SK-N-SH (cell line): ENCODE measurements around the gene ZNF516. TPM values are rescaled to one million over a fixed set of nuclear protein-coding genes. Genes with fewer than 3 reads are reported as not detected.

Experiments
- CTCF ChIA-PET: fragments of 300-600, 350-600 bp; formaldehyde crosslinking; extraction: SDS; loops from one replicate; lab custom pipeline; 2021; lab: Yijun Ruan, JAX
- POLR2A ChIA-PET: fragments of 350-600 bp; sonication (Branson Sonifier 250); formaldehyde crosslinking; extraction: SDS; loops from one replicate; lab custom pipeline; 2020; ENCODE audit warnings: antibody characterized with exemption, inconsistent platforms; lab: Yijun Ruan, JAX
- DNase-seq: peaks from one replicate; pipeline ENCODE4 v3.0.0; 2012
- H2AFZ ChIP-seq: fragments of 200-600 bp; sonication (generic); 2 replicates; pipeline ENCODE4 v1.8.1; 2016; ENCODE audit warnings: antibody characterized with exemption, mild to moderate bottlenecking, low read depth
- H3F3A ChIP-seq: fragments of 200-600 bp; sonication (generic); replicated peaks from 2 replicates; pipeline ENCODE3; 2016; ENCODE audit warnings: antibody characterized with exemption, mild to moderate bottlenecking; ENCODE audit not compliant: insufficient read depth
- H3K27ac ChIP-seq, 2 experiments: fragments of 200-500 bp in 1 of 2; fragments of 200-600 bp in 1 of 2; sonication (Bioruptor generic) in 1 of 2; sonication (generic), shearing (Covaris generic) in 1 of 2; 2 replicates each; pipeline versions ENCODE4 v1.5.1 to v1.6.1; 2014 to 2016; ENCODE audit warnings: low read depth in 2 of 2, inconsistent platforms in 1 of 2, low read length in 1 of 2, mild to moderate bottlenecking in 1 of 2, mixed read lengths in 1 of 2
- H3K27me3 ChIP-seq: fragments of 200-600 bp; sonication (generic), shearing (Covaris generic); 2 replicates; pipeline ENCODE4 v1.6.1; 2016; ENCODE audit warnings: mixed run types; ENCODE audit not compliant: insufficient read depth
- H3K36me3 ChIP-seq, 2 experiments: fragments of 200-500 bp in 1 of 2; fragments of 200-600 bp in 1 of 2; sonication (Bioruptor generic) in 1 of 2; sonication (generic) in 1 of 2; replicated peaks in 1 of 2; 2 replicates each; pipeline versions ENCODE3 to v1.5.1; 2014 to 2016; ENCODE audit warnings: low read length in 1 of 2, mild to moderate bottlenecking in 1 of 2; ENCODE audit not compliant: insufficient read depth in 2 of 2, control insufficient read depth in 1 of 2
- H3K4me1 ChIP-seq, 2 experiments: fragments of 200-500 bp in 1 of 2; fragments of 200-600 bp in 1 of 2; sonication (Bioruptor generic) in 1 of 2; sonication (generic), shearing (Covaris generic) in 1 of 2; 2 replicates each; pipeline versions ENCODE4 v1.5.1 to v1.6.1; 2014 to 2016; ENCODE audit warnings: low read depth in 1 of 2, low read length in 1 of 2, mixed run types in 1 of 2; ENCODE audit not compliant: insufficient read depth in 2 of 2, control insufficient read depth in 1 of 2
- H3K4me2 ChIP-seq: fragments of 200-600 bp; sonication (generic), shearing (Covaris generic); 2 replicates; pipeline ENCODE4 v1.6.1; 2017; ENCODE audit warnings: mixed run types
- H3K4me3 ChIP-seq, 2 experiments: fragments of 200-500 bp in 1 of 2; fragments of 200-600 bp in 1 of 2; sonication (Bioruptor generic) in 1 of 2; sonication (generic), shearing (Covaris generic) in 1 of 2; 2 replicates each; pipeline versions ENCODE4 v1.5.1 to v1.8.1; 2014 to 2016; ENCODE audit warnings: low read depth in 2 of 2, inconsistent platforms in 1 of 2, low read length in 1 of 2, mild to moderate bottlenecking in 1 of 2, mixed read lengths in 1 of 2, moderate library complexity in 1 of 2
- H3K79me2 ChIP-seq: fragments of 200-600 bp; sonication (generic); 2 replicates; pipeline ENCODE4 v1.8.1; 2017; ENCODE audit warnings: mild to moderate bottlenecking; ENCODE audit not compliant: insufficient read depth
- H3K9ac ChIP-seq: fragments of 200-600 bp; sonication (generic); 2 replicates; pipeline ENCODE4 v1.6.1; 2017; ENCODE audit warnings: mixed run types
- H3K9me2 ChIP-seq: fragments of 200-600 bp; sonication (generic); 2 replicates; pipeline ENCODE4 v1.6.1; 2017; ENCODE audit warnings: mixed run types
- H3K9me3 ChIP-seq: fragments of 200-600 bp; sonication (generic); 2 replicates; pipeline ENCODE4 v1.6.1; 2017; ENCODE audit warnings: mixed run types, mild to moderate bottlenecking, moderate library complexity
- H4K20me1 ChIP-seq: fragments of 200-600 bp; sonication (generic); 2 replicates; pipeline ENCODE4 v1.6.1; 2017; ENCODE audit warnings: mild to moderate bottlenecking, mixed run types; ENCODE audit not compliant: insufficient read depth
- CHD2 ChIP-seq: fragments of 150-350 bp; IDR thresholded peaks from 2 replicates; pipeline ENCODE4 v1.6.1; 2018; ENCODE audit warnings: low read length; ENCODE audit not compliant: partially characterized antibody
- ELF1 ChIP-seq: IDR thresholded peaks from 2 replicates; pipeline ENCODE4 v1.4.0; 2012
- EP300 ChIP-seq, 2 experiments: IDR thresholded peaks; 2 replicates each; pipeline versions ENCODE4 v1.4.0 to v1.6.1; 2012; ENCODE audit warnings: borderline replicate concordance in 1 of 2, low read depth in 1 of 2, low read length in 1 of 2
- FOXJ3 ChIP-seq: sonication (generic); formaldehyde crosslinking; IDR thresholded peaks from 2 replicates; pipeline ENCODE4 v1.5.1; 2020; ENCODE audit warnings: mild to moderate bottlenecking, missing genetic modification reagents
- FOXM1 ChIP-seq: IDR thresholded peaks from 2 replicates; pipeline ENCODE4 v1.4.0; 2012; ENCODE audit warnings: low read depth, mild to moderate bottlenecking
- GABPA ChIP-seq: IDR thresholded peaks from 2 replicates; pipeline ENCODE4 v1.4.0; 2012; ENCODE audit warnings: low read depth, mild to moderate bottlenecking
- JUND ChIP-seq: IDR thresholded peaks from 2 replicates; pipeline ENCODE4 v1.4.0; 2012
- RCOR1 ChIP-seq: fragments of 150-350 bp; IDR thresholded peaks from 2 replicates; pipeline ENCODE4 v1.6.1; 2017; ENCODE audit warnings: antibody characterized with exemption, low read length
- RFX5 ChIP-seq: IDR thresholded peaks from 2 replicates; pipeline ENCODE4 v1.6.1; 2012; ENCODE audit warnings: mild to moderate bottlenecking, improper control_type of control experiment, low read length
- RXRA ChIP-seq: IDR thresholded peaks from 2 replicates; pipeline ENCODE4 v1.4.0; 2012; ENCODE audit warnings: low read depth, mild to moderate bottlenecking, borderline replicate concordance
- SMC3 ChIP-seq: IDR thresholded peaks from 2 replicates; pipeline ENCODE4 v1.6.1; 2012; ENCODE audit warnings: low read depth, low read length, improper control_type of control experiment
- TCF12 ChIP-seq: IDR thresholded peaks from 2 replicates; pipeline ENCODE4 v1.4.0; 2012
- TEAD4 ChIP-seq: IDR thresholded peaks from 2 replicates; pipeline ENCODE4 v1.4.0; 2012; ENCODE audit warnings: mild to moderate bottlenecking, borderline replicate concordance; ENCODE audit not compliant: insufficient read depth
- YY1 ChIP-seq: IDR thresholded peaks from 2 replicates; pipeline ENCODE4 v1.4.0; 2012; ENCODE audit warnings: low read depth, mild to moderate bottlenecking
- WGBS: methylation state at CpG from one replicate; pipeline ENCODE4 v1.1.6; 2017; ENCODE audit warnings: low lambda C conversion rate; 5-methylcytosine and 5-hydroxymethylcytosine counted together
- polyA plus RNA-seq, 3 experiments: library from polyadenylated mRNA; depleted of rRNA; stranded (reverse); fragments of >200 nt; gene quantifications; 2 replicates each; pipeline ENCODE4 v1.2.3, GENCODE V29; 2012
- TF ChIP-seq, protein P1 (sequence below): IDR thresholded peaks from 2 replicates; pipeline ENCODE4 v1.4.0; 2012; ENCODE audit warnings: low read depth, borderline replicate concordance
- TF ChIP-seq, protein P2 (sequence below): IDR thresholded peaks from 2 replicates; pipeline ENCODE4 v1.4.0; 2012; ENCODE audit warnings: low read depth, borderline replicate concordance
- TF ChIP-seq, protein P3 (sequence below): IDR thresholded peaks from 2 replicates; pipeline ENCODE4; 2012
- TF ChIP-seq, protein P4 (sequence below): IDR thresholded peaks from 2 replicates; pipeline ENCODE4 v1.6.1; 2012; ENCODE audit warnings: mild to moderate bottlenecking, low read depth, low read length, moderate library complexity
- TF ChIP-seq, protein P5 (sequence below): fragments of 150-350 bp; IDR thresholded peaks from 2 replicates; pipeline ENCODE4 v1.6.1; 2017; ENCODE audit warnings: antibody characterized with exemption, low read length, low read depth, borderline replicate concordance

Gene ZNF516
- polyA plus RNA-seq, 1 of the 3 experiments (the other 2 are of a cell fraction), result 4.4 TPM

DNA sequence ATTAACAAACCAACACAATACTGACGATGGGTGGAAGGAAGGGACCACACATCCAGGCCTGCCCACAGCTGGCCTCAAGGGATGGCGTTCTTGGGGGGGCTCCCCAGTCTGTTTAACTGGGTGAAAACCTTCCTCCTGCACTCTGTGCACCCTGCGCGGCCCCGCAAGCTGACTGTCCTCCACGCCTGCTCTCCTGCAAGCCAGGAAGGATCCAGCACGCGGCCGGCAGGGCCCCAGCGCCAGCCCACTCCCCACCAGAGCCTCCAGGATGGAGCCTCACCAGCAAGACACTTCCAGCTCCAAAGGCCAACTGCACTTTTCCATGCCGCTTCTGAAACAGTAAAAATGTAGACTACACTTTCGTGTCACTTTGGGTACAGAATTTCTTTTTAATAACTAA lies 135.1 kb downstream of the ZNF516 start:
- ChIA-PET CTCF (interaction anchor here (1.2 kb wide), 1 partner anchor 14 kb away, joined by 3 read pairs; no protein-coding TSS in a partner anchor), POLR2A (no interaction called here)
- no peaks in the 10 kb centered on the region for H3K9me2 ChIP-seq
- no peaks in the 10 kb centered on the region for H4K20me1 ChIP-seq
- 60% methylated on average over 5 of the region's 12 CpGs for WGBS
- no peak overlapping the region for H3K9ac ChIP-seq
- no peaks in the 10 kb centered on the region for H3K4me1 ChIP-seq
- no peaks in the 10 kb centered on the region for H3K27me3 ChIP-seq
- no peak for DNase-seq
- H3K36me3 ChIP-seq, result peaks cover 0 to 2% of the 10 kb centered on the region in 2 experiments
- no peak overlapping the region for H3K4me3 ChIP-seq
- H3K9me3 ChIP-seq, result no peaks in the 10 kb centered on the region
- H3K79me2 ChIP-seq, result no peaks in the 10 kb centered on the region
- no peaks in the 10 kb centered on the region for H3F3A ChIP-seq
- no peak overlapping the region for H2AFZ ChIP-seq
- H3K27ac ChIP-seq, result no peak overlapping the region
- no peak overlapping the region for H3K4me2 ChIP-seq
- TF ChIP-seq, protein P1, sequence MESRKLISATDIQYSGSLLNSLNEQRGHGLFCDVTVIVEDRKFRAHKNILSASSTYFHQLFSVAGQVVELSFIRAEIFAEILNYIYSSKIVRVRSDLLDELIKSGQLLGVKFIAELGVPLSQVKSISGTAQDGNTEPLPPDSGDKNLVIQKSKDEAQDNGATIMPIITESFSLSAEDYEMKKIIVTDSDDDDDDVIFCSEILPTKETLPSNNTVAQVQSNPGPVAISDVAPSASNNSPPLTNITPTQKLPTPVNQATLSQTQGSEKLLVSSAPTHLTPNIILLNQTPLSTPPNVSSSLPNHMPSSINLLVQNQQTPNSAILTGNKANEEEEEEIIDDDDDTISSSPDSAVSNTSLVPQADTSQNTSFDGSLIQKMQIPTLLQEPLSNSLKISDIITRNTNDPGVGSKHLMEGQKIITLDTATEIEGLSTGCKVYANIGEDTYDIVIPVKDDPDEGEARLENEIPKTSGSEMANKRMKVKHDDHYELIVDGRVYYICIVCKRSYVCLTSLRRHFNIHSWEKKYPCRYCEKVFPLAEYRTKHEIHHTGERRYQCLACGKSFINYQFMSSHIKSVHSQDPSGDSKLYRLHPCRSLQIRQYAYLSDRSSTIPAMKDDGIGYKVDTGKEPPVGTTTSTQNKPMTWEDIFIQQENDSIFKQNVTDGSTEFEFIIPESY, result no peak
- TF ChIP-seq SMC3 (no peak), ELF1 (no peak), TCF12 (no peak), FOXM1 (no peak), GABPA (no peak), CHD2 (no peak), RCOR1 (no peak), TEAD4 (no peak), YY1 (no peak), EP300 (IDR thresholded peaks at IDR 0.05; ENCODE audit: borderline replicate concordance in 1 of 2, low read depth in 1 of 2, low read length in 1 of 2) (no peak), JUND (no peak), RFX5 (no peak)
- TF ChIP-seq, protein P2, sequence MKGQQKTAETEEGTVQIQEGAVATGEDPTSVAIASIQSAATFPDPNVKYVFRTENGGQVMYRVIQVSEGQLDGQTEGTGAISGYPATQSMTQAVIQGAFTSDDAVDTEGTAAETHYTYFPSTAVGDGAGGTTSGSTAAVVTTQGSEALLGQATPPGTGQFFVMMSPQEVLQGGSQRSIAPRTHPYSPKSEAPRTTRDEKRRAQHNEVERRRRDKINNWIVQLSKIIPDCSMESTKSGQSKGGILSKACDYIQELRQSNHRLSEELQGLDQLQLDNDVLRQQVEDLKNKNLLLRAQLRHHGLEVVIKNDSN, result no peak
- TF ChIP-seq, protein P3, sequence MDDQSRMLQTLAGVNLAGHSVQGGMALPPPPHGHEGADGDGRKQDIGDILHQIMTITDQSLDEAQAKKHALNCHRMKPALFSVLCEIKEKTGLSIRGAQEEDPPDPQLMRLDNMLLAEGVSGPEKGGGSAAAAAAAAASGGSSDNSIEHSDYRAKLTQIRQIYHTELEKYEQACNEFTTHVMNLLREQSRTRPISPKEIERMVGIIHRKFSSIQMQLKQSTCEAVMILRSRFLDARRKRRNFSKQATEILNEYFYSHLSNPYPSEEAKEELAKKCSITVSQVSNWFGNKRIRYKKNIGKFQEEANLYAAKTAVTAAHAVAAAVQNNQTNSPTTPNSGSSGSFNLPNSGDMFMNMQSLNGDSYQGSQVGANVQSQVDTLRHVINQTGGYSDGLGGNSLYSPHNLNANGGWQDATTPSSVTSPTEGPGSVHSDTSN, result no peak

DNA sequence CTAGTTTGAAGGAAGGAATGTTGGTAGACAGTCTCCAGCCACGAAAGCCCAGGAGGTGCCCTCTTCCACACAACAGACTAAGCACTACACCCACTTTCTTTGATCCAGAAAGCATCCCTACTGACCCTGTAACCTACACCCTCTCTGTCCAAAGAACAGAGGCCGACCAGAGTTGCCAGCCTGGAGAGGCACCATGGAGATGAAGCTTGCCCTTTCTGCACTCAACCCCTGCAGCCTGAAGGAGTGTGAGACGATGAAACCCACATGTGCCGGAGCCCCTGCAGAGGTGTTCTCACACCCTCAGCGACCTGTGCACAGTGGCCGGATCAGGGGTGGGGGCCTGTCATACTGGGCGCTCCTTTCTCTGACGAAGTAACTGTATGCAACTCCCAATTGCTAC lies 136.3 kb downstream of the ZNF516 start:
- Histone ChIP-seq H3K4me2 (no peak overlapping the region), H3K4me3 (no peak overlapping the region), H3K4me1 (no peaks in the 10 kb centered on the region), H3K27me3 (no peaks in the 10 kb centered on the region), H2AFZ (no peak overlapping the region), H3F3A (no peaks in the 10 kb centered on the region), H3K27ac (no peak overlapping the region), H3K36me3 (peaks cover 0 to 2% of the 10 kb centered on the region in 2 experiments), H3K9me3 (no peaks in the 10 kb centered on the region), H4K20me1 (no peaks in the 10 kb centered on the region), H3K9me2 (no peaks in the 10 kb centered on the region), H3K9ac (no peak overlapping the region), H3K79me2 (no peaks in the 10 kb centered on the region)
- ChIA-PET CTCF (interaction anchor here (0.9 to 1.2 kb wide), 2 partner anchors 9 to 15 kb away, joined by 3 read pairs; no protein-coding TSS in a partner anchor), POLR2A (no interaction called here)
- 76% methylated on average over 7 of the region's 8 CpGs for WGBS
- DNase-seq, result no peak
- no peak for TF ChIP-seq RFX5
- no peak for TF ChIP-seq RXRA
- no peak for TF ChIP-seq FOXJ3 (CRISPR knock-in tag)
- TF ChIP-seq, protein P3, result no peak
- TF ChIP-seq SMC3, result no peak
- TF ChIP-seq EP300 (IDR thresholded peaks at IDR 0.05; ENCODE audit: borderline replicate concordance in 1 of 2, low read depth in 1 of 2, low read length in 1 of 2), result no peak
- TF ChIP-seq, protein P4, sequence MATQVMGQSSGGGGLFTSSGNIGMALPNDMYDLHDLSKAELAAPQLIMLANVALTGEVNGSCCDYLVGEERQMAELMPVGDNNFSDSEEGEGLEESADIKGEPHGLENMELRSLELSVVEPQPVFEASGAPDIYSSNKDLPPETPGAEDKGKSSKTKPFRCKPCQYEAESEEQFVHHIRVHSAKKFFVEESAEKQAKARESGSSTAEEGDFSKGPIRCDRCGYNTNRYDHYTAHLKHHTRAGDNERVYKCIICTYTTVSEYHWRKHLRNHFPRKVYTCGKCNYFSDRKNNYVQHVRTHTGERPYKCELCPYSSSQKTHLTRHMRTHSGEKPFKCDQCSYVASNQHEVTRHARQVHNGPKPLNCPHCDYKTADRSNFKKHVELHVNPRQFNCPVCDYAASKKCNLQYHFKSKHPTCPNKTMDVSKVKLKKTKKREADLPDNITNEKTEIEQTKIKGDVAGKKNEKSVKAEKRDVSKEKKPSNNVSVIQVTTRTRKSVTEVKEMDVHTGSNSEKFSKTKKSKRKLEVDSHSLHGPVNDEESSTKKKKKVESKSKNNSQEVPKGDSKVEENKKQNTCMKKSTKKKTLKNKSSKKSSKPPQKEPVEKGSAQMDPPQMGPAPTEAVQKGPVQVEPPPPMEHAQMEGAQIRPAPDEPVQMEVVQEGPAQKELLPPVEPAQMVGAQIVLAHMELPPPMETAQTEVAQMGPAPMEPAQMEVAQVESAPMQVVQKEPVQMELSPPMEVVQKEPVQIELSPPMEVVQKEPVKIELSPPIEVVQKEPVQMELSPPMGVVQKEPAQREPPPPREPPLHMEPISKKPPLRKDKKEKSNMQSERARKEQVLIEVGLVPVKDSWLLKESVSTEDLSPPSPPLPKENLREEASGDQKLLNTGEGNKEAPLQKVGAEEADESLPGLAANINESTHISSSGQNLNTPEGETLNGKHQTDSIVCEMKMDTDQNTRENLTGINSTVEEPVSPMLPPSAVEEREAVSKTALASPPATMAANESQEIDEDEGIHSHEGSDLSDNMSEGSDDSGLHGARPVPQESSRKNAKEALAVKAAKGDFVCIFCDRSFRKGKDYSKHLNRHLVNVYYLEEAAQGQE, result no peak
- TF ChIP-seq, protein P5, sequence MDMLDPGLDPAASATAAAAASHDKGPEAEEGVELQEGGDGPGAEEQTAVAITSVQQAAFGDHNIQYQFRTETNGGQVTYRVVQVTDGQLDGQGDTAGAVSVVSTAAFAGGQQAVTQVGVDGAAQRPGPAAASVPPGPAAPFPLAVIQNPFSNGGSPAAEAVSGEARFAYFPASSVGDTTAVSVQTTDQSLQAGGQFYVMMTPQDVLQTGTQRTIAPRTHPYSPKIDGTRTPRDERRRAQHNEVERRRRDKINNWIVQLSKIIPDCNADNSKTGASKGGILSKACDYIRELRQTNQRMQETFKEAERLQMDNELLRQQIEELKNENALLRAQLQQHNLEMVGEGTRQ, result no peak
